HG02885 (cell line): ENCODE results near the gene GSN.
"Not testable (repeated sequence)": the region's sequence is repeated elsewhere in the genome, so short reads cannot be mapped to it uniquely, and the experiment has no call there.

ENCODE experiments used
- ATAC-seq: cut with Tn5 transposase; IDR thresholded peaks from one replicate; pipeline ENCODE4 v1.9.1; 2021; ENCODE audit warnings: mild to moderate bottlenecking; ENCODE audit not compliant: unreplicated experiment, poor library complexity

GSN gene

DNA sequence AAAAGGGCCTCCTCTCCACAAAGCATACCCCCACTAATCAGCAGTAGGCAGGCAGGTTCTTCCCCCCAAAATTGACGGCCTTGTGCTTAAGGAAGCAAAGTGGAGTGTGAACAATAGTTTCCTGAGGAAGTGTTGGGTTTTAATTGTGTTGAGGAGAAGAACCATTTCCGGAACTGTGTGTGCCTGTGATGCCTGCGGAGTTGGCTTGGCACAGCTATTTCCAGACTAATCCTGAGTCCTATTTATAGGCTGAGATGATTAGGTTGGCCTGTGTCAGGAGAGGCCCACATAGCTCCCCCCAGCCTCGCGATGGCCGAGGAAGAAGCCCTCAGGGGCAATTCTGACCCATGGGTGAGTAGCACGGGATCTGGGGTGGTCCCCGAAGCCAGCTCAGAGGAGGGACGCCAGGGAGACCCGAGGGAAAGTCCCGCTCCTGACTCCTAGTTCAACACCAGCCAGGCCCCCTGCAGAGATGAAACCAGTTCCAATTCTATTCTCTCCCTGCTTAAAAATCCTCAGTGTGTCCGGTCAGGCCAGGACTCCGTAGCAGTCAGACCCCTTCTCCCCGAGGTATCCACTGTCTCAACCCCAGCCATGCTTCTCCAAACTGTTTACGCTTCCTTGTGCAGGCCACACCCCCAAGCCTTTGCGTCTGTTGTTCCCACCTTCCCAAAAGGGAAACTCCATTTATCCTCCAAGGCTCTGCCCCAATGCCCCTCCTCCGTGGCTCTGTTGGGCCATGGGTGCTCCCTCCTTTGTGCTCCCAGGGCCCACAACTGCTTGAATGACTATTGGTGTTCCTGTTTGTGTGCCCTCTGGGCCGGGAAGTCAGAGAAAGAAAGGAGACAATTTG is 18.1 kb downstream of the GSN start:
- no peak for ATAC-seq

DNA sequence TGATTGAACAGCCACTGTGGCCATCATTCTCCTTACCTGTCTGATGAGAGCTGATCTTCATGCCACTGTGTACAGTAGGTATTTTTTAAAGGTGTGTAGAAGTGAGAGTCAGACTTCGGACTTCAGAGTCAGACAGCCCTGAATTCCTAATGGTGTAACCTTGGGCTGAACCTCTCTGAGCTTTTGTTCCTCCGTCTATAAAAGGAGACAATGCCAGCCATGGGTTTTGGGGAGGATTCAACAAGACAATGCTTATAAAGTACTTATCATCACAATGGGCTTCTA is 18.7 kb downstream of the GSN start:
- ATAC-seq = no peak

DNA sequence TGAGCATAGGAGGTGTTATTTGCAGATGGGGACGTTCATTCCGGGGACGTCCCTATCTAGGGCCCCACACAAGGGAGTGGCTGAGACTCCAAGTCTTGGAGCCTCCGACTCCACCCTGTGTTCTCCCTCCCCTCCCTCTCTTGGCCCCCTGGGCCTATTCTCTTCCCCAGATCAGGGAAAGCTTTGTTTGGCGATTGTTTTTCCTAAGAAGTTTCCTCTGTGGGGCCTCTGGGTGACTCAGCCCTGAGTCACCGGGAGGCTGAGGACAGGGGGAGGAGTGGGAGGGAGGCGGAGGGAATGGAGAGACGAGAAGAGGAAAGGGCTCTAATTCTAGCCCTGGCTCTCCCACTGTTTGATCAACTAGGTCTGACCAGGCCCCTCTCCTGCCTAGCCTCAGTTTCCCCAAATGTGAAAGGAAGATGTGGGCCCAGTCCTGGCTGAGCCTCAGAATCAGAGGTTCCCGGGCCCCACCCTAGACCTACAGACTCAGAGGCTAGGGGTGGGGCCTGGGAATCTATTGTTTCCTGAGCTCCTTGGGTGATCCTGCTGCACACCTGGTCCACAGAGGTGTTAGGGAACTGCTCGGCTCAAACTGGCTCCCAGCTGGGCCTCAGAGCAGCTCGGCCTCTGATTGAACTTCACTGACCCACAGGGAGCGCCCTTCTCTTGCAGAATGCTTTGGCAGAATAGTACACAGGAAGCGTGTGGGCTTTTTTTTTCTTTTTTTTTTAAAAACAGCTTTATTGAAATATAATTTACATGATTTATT is 19.2 kb downstream of the GSN start:
- no peak for ATAC-seq

DNA sequence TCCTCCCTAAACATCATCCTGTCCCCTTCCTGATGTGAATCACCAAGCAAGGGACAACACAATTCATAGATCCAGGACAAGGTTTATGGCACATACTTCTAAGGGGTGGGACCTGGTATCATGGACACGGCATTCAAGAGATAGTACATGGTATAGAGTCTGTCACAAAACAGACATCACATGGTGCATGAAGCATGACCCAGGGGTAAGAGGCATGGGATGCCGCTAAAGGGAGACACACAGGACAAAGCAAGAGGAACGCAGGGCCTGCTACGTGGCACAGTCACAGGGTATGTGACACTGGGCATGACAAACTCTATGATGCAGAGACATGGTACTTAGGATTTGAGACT is 20.7 kb downstream of the GSN start:
- no peak for ATAC-seq

DNA sequence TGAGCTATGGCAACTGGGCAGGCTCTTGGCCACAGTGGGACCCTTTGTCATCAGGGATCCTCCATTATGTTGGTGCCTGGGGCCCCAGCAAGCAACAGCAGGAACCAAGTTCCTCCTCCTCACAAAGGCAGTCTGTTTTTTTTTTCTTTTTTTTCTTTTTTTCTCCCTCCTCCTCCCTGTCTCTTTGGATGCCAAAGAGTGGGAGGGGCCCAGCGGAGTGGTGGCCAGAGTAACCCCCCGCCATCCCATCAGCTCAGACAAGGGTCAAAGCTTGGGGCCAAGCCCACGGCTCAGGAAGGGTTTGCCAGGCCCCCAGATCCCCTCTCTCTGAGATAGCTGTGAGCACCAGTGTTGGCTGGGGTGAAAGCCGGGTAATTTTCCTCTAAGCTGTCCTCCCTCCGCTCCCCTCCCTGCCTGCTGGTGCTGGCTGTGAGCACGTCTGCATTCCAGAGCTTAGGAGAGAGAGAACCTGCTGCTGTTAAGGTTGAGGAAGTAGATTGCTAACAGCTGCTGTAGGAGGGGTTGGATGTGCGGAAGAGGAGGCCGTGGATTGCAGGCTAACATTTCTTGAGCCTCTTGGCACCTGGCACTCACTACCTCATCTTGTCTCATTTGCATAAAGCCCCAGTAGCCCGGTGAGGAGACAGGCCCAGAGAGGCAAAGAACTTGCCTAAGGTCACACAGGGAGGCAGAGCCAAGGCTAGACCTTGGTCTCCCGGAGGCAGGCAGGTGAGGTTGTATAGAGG is 21.2 kb downstream of the GSN start:
- no peak for ATAC-seq

DNA sequence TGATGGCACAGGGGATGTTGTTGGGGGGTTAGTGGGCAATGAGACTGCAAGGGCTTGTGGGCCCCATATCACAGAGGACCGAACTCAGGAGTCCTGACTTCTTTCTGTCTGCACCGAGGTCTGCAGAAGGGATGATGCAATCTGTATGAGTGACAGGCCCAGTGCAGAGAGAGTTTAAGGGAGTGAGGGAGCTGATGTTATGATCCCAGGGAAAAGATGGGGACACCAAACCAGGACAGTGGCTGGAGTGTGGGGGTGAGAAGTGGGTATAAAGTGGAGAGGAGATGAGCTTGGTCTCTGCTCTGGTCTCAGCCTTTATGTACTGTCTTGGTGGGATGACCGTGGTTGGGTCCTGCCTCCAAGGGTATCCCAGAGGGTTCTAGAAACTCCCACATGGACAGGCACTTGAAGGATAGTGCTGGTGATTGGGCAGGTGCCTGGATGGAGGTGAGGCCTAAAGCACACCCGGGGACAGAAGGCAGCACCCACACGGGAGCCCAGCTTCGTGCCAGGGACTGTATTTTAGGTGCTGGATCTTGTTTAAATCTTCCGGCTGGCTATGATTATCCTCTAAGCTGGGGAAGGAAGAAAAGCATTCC is 21.9 kb downstream of the GSN start:
- no peak for ATAC-seq

DNA sequence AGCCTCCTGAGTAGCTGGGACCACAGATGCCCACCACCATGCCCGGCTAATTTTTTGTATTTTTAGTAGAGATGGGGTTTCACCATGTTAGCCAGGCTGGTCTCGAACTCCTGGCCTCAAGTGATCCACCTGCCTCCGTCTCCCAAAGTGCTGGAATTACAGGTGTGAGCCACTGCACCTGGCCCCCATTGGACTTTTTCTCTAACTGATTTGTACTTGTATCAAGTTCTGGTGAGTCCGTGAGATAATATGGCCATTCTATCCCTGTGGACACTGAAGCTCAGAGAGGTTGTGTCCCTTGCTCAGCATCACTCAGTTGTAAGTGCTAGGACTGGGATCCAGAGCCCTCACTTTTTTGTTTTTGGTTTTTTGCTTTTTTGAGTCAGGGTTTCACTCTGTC is 23.6 kb downstream of the GSN start:
- not testable (repeated sequence) for ATAC-seq

DNA sequence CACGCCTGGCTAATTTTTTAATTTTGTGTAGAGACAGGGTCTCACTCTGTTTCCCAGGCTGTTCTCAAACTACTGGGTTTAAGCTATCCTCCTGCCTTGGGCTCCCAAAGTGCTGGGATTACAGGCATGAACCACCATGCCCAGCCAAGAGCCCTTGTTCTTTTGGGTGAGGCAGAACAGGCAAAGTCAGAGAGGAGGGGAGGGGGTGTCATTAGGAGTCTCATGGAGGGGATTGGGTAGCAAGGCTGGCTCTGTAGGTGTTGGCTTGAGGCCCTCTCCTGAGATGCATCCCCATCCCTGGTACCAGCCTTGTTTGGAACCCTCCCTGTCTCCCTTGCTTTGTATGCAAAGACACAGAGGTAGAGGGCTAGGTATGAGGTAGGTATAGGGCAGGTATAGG is 24.1 kb downstream of the GSN start:
- no peak for ATAC-seq

DNA sequence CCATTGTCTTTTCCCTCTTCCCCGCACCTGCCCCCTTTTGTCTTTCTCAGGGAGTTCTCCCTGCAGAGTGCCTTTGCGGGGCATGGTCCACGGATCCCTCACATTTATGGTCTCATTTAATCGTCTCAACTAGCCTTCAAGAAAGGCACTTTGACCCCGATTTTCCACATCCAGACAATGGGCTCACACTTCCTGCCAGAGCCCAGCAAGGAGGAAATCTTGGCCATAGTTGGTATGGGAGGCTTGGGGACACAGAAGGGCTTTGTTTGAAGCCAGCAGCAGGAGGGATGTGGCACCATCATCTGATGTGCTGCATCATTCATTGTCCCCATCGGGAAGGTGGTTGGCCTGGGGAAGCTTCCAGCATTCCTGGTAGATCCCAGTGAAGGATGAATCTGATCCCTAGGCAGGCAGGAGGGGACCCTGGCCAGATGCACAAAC is 24.9 kb downstream of the GSN start:
- ATAC-seq = no peak

DNA sequence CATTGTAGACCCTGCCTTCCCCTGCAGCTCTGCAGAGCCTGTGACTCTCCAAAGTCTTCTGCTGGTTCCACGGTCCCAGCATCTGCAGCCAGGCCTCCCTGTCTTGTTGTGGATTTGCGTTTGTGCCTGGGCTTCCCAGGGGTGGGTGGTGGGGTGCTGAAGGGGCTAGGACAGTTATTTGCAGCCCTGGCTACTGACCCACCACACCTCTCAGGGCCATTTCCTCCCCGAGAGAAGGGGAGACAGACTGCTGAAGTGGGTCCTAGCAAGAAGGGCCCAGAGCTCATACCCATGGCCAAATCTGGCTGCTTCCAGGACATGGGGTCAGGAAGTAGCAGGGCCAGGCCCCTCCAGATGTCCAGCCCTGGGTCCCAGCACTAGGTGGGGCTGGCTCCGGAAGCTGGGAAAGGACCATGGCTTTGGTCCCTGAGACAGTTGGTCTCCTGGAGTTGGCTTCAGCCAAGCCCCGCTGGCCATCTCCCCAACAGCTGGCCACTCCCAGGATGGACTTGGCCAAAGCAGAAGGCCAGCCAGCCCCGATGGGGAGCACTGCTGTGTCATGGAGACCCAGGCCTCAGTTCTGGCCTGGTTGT is 26.3 kb downstream of the GSN start:
- no peak for ATAC-seq

DNA sequence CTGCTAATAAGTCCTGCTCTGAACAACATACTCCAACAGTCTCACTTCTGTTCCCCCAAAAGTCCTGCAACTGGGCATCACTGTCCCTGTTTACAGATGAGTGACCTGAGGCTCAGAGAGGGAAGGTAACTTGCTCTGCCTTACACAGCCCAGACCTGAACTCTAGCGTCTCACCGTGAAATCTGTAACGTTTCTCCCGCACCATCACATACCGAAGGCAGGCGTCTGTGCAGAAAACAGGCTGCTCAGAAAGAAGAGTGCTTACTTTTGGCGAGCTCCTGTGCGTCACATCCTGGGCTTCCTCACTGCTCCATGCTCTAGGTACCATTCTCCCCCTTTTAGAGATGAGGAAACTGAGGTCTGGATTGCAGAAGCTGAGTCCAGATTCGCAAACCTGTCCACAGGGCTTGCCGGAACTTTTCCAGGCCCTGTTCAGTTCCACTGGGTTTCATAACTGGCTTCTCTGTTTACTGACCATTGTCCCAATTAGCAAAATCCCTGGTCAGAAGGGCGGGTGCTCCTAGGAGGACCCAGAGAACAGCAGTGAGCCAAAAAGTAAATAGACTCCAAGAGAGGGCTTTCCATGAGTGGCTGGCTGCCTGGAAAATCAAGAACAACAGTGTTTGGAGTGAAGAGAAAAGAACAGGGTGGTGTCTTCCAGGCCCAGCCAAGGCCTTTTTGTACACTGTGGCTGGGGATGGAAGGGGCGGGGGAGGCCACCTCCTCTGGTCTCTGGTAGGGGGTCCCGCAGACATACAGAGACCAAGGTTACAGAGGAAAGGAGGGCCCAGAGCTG is 27.1 kb downstream of the GSN start:
- ATAC-seq = no peak

DNA sequence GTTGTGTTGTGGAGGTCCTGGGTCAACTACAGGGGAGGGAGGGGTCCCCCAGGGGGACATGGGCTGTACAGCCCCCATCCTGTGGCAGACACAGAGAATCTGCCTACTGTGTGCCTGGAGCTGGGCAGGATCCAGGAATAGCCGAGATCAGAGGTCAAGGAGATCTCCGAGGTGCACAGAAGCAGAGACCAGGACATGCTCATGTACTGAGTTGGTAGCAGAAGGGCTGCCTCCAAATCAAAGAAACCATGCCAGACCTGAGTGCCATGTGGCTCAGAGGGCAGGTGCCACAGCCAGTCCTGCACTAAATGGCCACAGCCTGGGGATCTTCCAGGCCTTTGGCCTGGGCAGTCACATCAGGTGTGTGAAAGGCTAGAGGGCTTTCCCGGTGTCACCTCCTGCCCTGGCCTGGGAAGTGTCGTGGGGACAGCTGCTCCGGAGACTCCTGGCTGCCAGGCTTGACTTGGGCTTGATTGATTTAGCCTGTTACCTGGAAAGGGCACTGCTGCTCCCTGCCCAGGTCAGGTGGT is 27.8 kb downstream of the GSN start:
- ATAC-seq = no peak

DNA sequence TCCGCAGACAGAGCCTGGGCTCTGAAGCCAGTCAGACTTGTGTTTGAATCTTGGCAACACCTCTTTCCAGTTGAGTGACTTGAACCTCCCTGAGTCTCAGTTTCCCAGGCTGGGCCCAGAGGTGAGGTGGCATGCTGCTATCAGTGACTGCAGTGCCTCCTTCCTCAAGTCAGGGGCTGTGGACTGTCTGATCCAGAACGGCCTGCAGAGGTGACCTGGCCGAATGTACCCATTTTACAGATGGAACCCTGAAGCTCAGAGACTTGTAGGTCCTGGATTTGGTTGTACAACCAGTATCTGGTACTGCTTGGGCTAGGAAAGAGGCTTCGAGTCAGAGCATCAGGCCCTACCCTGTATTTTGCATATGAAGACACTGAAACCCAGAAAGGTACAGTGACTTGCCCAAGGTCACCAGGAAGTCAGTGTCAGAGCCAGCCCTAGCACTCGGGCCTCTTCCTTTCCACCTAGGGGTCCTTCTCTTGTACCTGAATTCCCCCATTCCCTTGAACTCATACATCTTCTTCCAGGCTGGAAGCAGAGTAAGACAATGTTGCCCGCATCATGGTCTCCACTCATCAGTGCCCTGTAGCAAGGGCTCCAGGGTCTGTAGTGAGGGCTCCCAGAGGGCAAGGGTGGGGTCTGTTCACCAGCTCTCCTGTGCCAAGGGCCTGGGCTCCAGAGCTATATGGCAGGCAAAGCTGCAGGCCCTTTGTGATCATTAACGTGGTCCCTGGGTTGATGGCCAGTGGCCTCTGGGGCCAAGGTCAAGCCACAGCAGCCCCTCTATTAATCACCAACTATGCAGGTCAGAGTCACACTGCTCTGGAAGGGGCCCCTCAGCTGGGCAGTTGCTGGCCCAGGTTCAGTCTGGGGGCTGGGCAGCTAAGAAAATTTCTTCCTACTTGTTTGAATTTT is 28.5 kb downstream of the GSN start:
- no peak for ATAC-seq

DNA sequence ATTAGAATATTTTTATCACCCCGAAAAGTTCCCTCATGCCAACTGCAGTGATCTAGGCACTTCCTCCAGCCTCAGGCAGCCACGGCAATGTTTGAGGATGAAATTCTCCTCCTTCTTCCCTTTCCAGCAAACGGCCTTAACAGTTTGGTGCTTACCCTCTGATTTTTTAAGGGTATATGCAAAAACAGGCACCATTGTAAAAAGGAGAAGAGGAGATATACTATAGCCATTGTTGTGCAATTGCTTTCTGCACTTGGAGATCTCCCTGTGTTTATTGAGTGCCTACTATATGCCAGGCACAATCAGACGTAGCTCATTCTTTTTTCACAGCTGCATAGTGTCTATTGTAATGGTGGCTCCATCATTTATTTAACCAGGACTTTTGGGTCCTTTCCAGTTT is 29.4 kb downstream of the GSN start:
- ATAC-seq = no peak

DNA sequence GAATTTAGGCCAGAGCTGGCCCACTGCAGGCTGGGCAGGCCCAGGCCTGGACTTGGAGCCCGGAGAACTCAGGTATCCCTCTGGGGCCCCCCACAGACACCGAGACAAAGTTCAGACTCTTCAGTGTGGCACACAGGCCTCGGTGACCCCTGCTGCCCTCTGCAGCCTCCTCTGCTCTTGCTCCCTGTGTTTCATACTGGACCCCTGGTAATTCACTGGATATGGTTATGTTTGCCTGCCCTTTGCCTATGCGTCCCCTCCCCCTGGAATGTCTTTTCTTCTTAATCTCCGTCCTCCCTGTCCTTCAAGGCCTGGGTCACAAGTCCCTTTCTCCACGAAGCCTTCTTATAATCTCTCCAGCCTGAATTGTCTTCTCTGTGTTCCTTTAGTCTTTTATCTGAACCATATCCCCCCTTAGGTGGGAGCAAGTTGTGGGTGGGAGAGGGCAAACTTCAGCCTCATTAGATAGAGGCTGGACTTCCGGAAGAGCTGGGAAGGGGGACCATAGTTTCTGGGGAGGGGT is 30.1 kb downstream of the GSN start:
- ATAC-seq = no peak

DNA sequence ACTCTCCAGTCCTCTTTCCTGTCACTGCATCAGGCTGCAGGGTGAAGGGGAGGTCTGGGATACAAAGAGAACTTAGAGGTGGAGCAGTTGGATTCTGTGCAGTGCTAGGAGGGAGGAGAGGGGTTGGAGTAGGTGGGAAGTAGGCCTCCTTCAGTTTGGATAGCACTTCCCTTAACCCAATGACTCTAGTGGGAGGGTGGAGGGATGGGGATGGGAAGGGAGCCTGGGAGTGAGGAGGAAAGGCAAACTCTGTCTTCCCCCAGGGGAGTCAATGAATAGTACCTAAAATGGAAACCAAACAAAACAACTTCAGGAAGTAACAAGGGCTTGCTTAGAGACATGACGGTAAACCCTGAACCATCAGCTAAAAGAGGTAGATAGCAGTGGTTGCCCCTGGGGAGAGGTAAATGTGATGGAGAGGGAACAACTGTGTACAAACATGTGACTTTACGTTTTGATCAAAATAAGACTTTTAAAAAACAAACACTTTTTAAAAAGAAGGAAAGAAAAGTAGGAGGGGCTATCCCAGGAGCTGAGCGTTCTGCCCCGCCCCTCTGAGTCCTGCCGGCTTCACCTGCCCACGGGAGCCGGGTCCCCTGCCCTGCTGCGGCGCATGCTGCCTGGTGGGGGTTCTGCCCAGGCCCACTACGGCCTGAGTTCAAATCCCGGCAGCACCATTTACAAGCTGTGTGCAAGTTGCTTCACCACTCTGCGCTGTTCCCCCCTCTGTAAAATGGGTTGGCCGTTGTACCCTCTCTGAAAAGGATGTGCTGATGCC is 30.9 kb downstream of the GSN start:
- ATAC-seq = no peak

DNA sequence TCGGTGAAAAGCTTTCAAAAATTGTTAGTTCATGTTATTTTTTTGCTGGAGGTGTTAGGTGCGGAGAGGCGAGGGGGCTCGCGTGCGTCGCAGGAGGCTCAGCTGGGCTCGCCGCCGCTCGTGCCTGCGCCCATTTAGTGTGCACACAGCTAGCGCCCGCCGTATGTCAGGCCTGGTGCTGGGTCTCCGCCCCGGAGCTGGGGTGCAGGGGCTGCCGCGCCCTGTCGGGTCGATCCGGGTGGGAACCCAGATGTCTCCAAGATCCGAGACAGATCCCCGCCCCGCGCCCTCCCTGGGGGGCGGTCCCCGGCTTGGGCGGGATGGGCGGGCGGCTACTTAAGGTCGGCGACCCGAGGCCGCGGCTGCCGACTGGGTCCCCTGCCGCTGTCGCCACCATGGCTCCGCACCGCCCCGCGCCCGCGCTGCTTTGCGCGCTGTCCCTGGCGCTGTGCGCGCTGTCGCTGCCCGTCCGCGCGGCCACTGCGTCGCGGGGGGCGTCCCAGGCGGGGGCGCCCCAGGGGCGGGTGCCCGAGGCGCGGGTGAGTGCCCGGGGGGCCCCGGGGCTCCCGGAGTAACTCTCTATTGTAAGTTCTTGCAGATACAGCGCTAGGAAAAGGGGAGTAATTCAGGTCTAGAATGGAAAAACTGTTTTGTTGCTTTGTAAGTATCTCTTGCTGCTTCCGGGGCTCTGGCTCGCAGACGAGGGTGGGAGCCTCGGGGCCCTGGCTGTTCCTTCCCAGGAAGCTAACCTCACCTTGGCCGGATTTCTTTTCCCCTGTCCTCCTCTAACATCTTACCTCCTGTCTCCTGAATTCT is 31.7 kb downstream of the GSN start:
- peak; percentile 39 for ATAC-seq
